Keratinocyte (primary cell): ENCODE data around the gene RBM38.

Experiments used
- CTCF ChIP-seq, 3 experiments: IDR thresholded peaks in 1 of 3; conservative IDR thresholded peaks in 1 of 3; optimal IDR thresholded peaks in 1 of 3; 2 replicates in 2 of 3; 3 replicates in 1 of 3; pipeline versions ENCODE3 to v1.5.1; 2011; ENCODE audit warnings: low read length in 3 of 3, mild to moderate bottlenecking in 3 of 3, moderate library complexity in 2 of 3, control low read depth in 1 of 3, inconsistent platforms in 1 of 3; ENCODE audit not compliant: insufficient read depth in 2 of 3; ENCODE audit errors: extremely low read depth in 1 of 3
- EZH2 ChIP-seq: IDR thresholded peaks from one replicate; pipeline ENCODE4 v1.6.1; 2012; ENCODE audit warnings: inconsistent platforms, mild to moderate bottlenecking, low read length, moderate library complexity

- TF ChIP-seq CTCF (optimal IDR thresholded peaks at IDR 0.05 in 1 of 3, IDR thresholded peaks at IDR 0.05 in 1 of 3, conservative IDR thresholded peaks at IDR 0.05 in 1 of 3; ENCODE audit: extremely low read depth in 1 of 3, insufficient read depth in 2 of 3, low read length in 3 of 3) (no peak), EZH2 (no peak)
Measured at GRCh38 chr20:57397693-57398108, 6.5 kb downstream of the RBM38 start.
